GM12891 (cell line): Measurements from ENCODE around the gene HNF1A.

Experiments used
- DNase-seq: peaks from one replicate; pipeline ENCODE4 v3.0.0; 2011; ENCODE audit warnings: low spot score; ENCODE audit not compliant: insufficient read length
- FAIRE-seq: peaks from 2 replicates; lab custom pipeline; 2011; peaks lifted over from hg19 to GRCh38; lab: Jason Lieb, UNC
- PAX5 ChIP-seq: IDR thresholded peaks from 2 replicates; pipeline ENCODE4 v1.6.1; 2011; ENCODE audit warnings: low read length, moderate library complexity, mild to moderate bottlenecking; ENCODE audit not compliant: insufficient read depth, severe bottlenecking
- POLR2A ChIP-seq: IDR thresholded peaks from 2 replicates; pipeline ENCODE4 v1.6.1; 2011; ENCODE audit warnings: low read depth, low read length, control low read depth
- POLR2AphosphoS5 ChIP-seq: IDR thresholded peaks from 2 replicates; pipeline ENCODE4 v1.6.1; 2011; ENCODE audit warnings: low read depth, low read length, control low read depth
- POU2F2 ChIP-seq: IDR thresholded peaks from 2 replicates; pipeline ENCODE4 v1.6.1; 2011; ENCODE audit warnings: low read depth, mild to moderate bottlenecking, control low read depth, low read length, moderate library complexity
- SPI1 ChIP-seq: IDR thresholded peaks from 2 replicates; pipeline ENCODE4 v1.6.1; 2011; ENCODE audit warnings: low read depth, low read length, control low read depth
- TAF1 ChIP-seq: IDR thresholded peaks from 2 replicates; pipeline ENCODE4 v1.6.1; 2011; ENCODE audit warnings: low read depth, low read length, control low read depth

HNF1A gene

DNA sequence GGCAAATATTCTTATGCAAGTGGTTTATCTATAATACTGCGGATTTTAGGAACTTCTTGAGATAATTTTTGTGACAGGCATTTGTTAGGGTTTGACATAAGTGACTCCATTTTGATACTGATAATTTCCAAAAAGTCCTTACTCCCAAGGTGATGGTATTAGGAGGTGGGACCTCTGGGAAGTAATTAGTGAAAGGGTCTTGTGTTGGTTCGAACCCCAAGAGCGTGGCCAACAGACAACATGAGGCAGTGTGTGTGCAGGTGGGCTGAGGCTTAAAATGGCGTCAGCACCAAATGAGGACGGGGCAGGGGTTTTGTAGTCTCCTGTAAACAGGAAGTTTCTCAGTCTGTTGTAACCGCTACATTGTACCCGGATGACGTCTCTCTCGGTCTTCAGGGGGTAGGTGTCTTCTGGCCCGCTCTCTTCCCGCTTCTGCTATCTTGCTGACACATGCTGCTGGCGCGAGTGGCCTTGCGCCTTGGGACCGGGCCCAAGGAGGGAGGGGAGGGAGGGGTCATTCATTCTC, 39.7 kb downstream of the HNF1A start:
- FAIRE-seq (no peak), DNase-seq (no peak)
- TF ChIP-seq POLR2A: no peak
- no peak for TF ChIP-seq PAX5
- no peak for TF ChIP-seq POLR2AphosphoS5

DNA sequence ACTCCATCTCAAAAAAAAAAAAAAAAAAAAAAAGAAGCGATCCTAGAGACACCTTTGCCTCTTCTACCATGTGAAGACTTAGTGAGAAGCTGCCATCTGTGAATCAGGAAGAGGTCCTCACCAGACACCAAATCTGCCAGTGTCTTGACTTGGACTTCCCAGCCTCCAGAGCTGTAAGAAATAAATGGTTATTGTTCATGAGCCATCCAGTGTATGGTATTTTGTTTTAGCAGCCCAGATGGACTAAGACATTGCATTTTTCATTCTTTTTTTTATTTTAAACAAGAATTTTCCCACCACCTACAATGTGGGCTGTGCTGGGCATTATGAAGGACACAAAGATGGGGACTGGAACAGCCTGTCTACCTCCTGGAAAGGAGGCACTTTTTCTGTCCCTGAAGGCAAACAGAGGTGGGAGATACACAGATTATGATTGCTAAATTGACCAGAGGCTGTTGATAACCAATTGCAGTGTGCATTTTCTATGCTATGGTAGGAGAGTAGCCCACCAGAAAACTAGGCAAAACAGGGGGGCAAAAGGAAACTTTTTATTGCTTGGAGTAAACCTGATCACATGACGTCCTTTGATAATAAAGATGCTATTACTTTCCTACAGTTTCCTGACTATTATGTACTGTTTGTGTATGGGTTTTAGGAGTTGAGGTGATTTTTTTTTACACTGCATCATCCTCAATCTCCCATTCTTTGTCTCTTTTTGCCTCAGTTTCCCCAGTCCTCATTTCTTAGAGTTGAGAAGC, 40.7 kb downstream of the HNF1A start:
- DNase-seq: no peak
- no peak for FAIRE-seq
- TF ChIP-seq TAF1 (no peak), POU2F2 (no peak), SPI1 (no peak), POLR2A (no peak), POLR2AphosphoS5 (no peak), PAX5 (no peak)

DNA sequence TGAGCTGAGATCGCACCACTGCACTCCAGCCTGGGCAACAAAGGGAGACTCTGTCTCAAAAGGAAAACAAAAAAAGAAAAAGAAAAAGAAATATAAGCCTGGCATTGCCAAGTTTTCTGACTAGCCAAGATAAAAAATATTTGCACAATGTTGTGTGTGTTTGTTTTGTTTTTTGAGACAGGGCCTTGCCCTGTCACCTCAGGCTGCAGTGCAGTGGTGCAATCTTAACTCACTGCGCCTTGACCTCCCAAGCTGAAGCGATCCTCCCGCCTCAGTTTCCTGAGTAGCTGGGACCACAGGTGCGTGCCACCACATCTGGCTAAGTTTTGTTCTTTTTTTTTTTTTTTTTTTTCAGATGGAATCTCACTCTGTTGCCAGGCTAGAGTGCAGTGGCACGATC, 43.4 kb downstream of the HNF1A start:
- TF ChIP-seq TAF1: no peak
- no peak for TF ChIP-seq POLR2AphosphoS5
- TF ChIP-seq POLR2A: no peak
- TF ChIP-seq PAX5: no peak
- TF ChIP-seq POU2F2: no peak
- no peak for TF ChIP-seq SPI1
- no peak for FAIRE-seq
- DNase-seq: no peak

DNA sequence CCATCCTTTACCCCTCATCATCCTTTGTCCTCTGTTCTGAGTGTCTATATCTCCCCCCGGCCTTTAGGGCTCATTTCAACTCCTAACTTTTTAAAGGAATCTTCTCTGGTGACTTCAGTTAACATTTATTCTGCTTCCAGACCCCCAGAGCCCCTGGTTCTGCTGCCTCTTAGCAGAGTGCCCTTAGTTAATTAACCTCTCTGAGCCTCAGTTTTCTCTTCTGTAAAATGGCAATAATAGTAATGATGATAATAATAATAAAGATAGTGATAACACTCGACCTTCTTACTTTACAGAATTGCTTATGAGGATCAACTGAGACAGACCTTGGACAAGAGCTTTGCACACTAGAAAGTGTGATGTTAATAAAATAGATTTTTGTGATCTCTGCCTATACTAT, 44.4 kb downstream of the HNF1A start:
- DNase-seq (no peak), FAIRE-seq (no peak)
- TF ChIP-seq TAF1 (no peak), POLR2A (no peak), POU2F2 (no peak), PAX5 (no peak), SPI1 (no peak), POLR2AphosphoS5 (no peak)

DNA sequence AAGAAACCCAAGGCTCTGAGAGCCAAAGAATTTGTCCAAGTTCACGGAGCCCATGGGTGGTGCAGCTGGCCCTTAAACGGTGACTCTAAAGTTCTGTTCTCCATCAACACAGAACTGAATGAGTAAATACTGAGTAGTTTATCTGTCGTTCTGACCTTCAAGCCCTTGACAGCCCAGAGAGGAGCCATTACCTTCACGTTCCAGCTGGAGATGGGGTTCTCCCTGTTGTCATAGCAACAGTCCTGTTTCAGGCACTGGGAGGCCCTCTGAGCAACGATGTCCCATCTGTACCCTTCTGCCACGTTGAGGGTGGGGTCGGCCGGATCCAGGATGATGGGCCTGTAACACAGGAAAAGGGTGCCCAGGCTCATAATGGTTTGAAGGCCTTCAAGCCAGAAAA, 45.5 kb downstream of the HNF1A start:
- TF ChIP-seq PAX5: no peak
- no peak for TF ChIP-seq SPI1
- TF ChIP-seq POLR2A: no peak
- no peak for TF ChIP-seq POU2F2
- TF ChIP-seq TAF1: no peak
- TF ChIP-seq POLR2AphosphoS5: no peak
- DNase-seq (no peak), FAIRE-seq (no peak)

DNA sequence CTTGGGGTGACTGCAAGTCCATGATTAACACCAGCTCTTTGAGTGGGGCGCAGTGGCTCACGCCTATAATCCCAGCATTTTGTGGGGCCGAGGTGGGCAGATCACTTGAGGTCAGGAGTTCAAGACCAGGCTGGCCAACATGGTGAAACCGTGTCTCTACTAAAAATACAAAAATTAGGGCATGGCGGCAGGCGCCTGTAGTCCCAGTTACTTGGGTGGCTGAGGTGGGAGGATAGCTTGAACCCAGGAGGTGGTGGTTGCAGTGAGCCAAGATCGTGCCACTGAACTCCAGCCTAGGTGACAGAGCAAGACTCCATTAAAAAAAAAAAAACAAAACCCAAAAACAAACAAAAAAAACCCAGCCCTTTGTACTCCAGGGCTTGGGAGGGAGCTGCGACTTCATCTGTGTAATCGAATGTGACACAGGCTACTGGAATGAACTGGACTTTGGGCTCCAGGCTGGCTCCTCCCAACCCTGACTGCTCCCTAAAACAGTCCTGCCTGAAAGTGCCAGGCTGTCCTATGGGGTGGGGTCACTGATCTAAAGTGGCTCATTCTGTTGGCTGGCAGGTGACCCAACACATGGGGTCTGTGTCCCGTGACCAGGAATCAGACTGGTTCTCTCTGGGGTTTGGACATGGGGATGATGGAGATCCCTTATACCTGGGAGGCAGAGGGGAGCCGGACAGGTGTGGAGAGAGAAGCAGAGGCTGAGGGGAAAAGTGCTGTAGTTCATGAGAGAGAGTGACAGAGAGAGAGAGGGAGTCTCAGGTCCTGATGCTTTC, 47.3 kb downstream of the HNF1A start:
- DNase-seq: no peak
- no peak for FAIRE-seq
- no peak for TF ChIP-seq POU2F2
- TF ChIP-seq TAF1: no peak
- no peak for TF ChIP-seq POLR2A
- TF ChIP-seq POLR2AphosphoS5: no peak
- TF ChIP-seq SPI1: no peak
- TF ChIP-seq PAX5: no peak

DNA sequence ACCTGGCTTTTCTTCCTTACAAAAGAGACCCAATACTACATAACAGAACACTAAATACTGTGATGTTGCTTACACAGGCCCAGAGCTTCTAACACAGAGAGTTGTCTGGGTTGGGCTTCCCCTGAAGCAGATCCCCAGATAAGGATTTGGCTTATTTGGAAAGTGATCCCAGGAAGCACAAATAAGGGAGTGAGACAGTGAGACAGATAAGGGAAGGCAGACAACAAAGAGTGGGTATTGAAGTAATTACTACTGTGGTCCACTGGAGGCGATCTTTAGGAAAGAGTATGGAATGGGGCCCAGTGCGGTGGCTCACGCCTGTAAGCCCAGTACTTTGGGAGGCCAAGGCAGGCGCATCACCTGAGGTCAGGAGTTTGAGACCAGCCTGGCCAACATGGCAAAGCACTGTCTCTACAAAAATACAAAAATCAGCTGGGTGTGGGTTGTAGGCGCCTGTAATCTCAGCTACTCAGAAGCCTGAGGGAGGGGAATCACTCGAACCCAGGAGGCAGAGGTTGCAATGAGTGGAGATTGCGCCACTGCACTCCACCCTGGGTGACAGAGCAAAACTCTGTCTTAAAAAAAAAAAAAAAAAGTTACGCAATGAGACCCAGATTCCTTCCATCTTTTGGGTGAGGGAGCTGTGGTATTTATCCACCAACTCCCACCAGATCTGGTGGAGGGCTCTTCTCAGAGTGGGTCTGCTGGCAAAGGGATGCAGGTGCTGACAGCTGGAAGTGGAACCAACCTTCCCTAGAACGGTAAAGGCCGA, 48.1 kb downstream of the HNF1A start:
- TF ChIP-seq POU2F2: no peak
- TF ChIP-seq PAX5: no peak
- DNase-seq: no peak
- FAIRE-seq: no peak

DNA sequence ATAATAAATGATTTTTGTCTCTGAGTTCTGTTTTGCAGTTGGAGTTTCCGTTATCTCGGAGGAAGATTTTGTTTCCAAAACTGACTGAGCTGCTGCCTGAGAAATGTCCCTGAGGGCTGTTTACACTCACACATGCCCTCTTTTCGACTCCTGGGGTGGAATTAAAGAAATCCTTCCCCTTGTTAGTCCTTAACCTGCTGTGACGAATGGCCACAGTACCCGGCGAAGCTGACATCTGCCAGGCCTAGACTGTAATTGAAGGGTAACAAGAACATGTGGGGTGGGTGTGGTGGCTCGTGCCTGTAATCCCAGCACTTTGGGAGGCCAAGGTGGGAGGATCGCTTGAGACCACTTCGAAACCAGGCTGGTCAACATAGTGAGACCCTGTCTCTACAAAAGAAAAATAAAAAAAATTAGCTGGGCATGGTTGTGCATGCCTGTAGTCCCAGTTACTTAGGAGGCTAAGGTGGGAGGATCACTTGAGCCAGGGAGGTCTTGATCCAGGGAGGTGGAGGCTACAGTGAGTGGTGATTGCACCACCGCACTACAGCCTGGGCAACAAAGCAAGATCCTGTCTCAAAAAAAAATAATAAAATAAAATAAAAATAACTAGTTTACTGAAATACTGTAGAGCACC, 52.4 kb downstream of the HNF1A start:
- TF ChIP-seq PAX5 (no peak), TAF1 (no peak), POLR2AphosphoS5 (no peak), POU2F2 (no peak), SPI1 (no peak), POLR2A (no peak)
- no peak for DNase-seq
- no peak for FAIRE-seq

DNA sequence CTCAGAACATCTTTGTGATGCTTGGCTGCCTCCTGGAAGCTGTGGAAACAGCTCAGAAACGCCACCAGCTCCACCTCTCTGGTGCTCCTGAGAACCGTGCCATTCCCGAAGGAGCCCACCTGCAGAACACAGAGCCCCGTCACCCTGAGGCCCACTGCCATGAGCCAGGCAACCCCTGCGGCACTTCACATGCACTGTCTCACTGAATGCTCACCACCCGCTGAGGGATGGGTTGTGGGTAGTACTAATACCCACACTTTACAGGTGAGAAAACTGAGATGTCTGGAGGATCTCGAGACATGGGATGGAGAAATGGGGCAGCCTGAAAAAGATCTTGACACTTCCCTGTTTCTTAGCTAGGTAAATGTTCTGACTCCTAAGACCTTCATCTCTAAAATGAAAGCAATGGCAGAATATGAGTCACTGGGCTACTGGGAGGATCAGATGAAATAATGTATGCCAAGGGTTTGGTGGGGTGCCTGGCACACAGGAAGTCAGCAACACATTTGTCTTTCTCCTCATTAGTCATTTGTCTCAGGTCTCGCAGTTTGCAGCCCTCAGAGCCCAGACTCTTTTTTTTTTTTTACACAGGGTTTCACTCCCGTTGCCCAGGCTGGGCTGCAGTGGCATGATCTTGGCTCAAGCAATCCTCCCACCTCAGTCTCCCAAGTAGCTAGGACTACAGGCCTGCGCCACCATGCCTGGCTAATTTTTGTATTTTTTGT, 55.4 kb downstream of the HNF1A start:
- no peak for FAIRE-seq
- no peak for TF ChIP-seq TAF1
- no peak for TF ChIP-seq POLR2AphosphoS5
- no peak for DNase-seq
